ENCODE measurements around the gene KDM6B.

GRCh38 chr17:7837408-7838088 is 3.5 kb downstream of the KDM6B start:
- TF ChIP-seq CTCF (IDR thresholded peaks at IDR 0.05; ENCODE audit: poor library complexity, severe bottlenecking) (no peak), EZH2 (IDR thresholded peaks at IDR 0.05; ENCODE audit: borderline replicate concordance, insufficient read depth, low read length, poor library complexity, severe bottlenecking) (no peak), TAF1 (IDR thresholded peaks at IDR 0.05; ENCODE audit: low read depth) (no peak), RAD21 (conservative IDR thresholded peaks at IDR 0.05) (no peak), EP300 (conservative IDR thresholded peaks at IDR 0.05; ENCODE audit: poor library complexity, severe bottlenecking) (no peak), POLR2AphosphoS5 (IDR thresholded peaks at IDR 0.05) (no peak), SMC3 (conservative IDR thresholded peaks at IDR 0.05; ENCODE audit: poor library complexity) (no peak), REST (IDR thresholded peaks at IDR 0.05; ENCODE audit: borderline replicate concordance) (no peak), MXI1 (conservative IDR thresholded peaks at IDR 0.05; ENCODE audit: poor library complexity, severe bottlenecking) (no peak)

Measured in neural cell (in vitro differentiated cells).